Smooth muscle cell (in vitro differentiated cells): Measurements from ENCODE around the gene FAM174B. TPM values are rescaled to one million over a fixed set of nuclear protein-coding genes. Genes with fewer than 3 reads are reported as not detected.

Experiments
- DNase-seq: peaks from one replicate; lab custom pipeline; 2025; ENCODE audit not compliant: unreplicated experiment; lab: John Stamatoyannopoulos, UW
- H2AFZ ChIP-seq: fragments of 200-600 bp; sonication (generic); 2 replicates; pipeline ENCODE4 v1.6.0; 2016; ENCODE audit warnings: antibody characterized with exemption, low read depth, mild to moderate bottlenecking
- H3F3A ChIP-seq: fragments of 200-600 bp; sonication (generic); 2 replicates; pipeline ENCODE4 v1.6.0; 2017; ENCODE audit warnings: antibody characterized with exemption, low read depth
- H3K27ac ChIP-seq: fragments of 200-600 bp; sonication (generic); 2 replicates; pipeline ENCODE4 v1.5.1; 2016; ENCODE audit warnings: low read depth, mild to moderate bottlenecking
- H3K27me3 ChIP-seq: fragments of 200-600 bp; sonication (generic); 2 replicates; pipeline ENCODE4 v1.6.1; 2016; ENCODE audit warnings: low read depth, mild to moderate bottlenecking
- H3K36me3 ChIP-seq: fragments of 200-600 bp; sonication (generic); 2 replicates; pipeline ENCODE4 v1.5.1; 2016; ENCODE audit warnings: low read depth
- H3K4me1 ChIP-seq: fragments of 200-600 bp; sonication (generic); 2 replicates; pipeline ENCODE4 v1.5.1; 2016; ENCODE audit warnings: low read depth
- H3K4me2 ChIP-seq: fragments of 200-600 bp; sonication (generic); 2 replicates; pipeline ENCODE4 v1.6.0; 2016; ENCODE audit warnings: mild to moderate bottlenecking
- H3K4me3 ChIP-seq: fragments of 200-600 bp; sonication (generic); 2 replicates; pipeline ENCODE4 v1.5.1; 2016; ENCODE audit warnings: mild to moderate bottlenecking
- H3K79me2 ChIP-seq: fragments of 200-600 bp; sonication (generic); 2 replicates; pipeline ENCODE4 v1.6.0; 2016; ENCODE audit warnings: low read depth, mild to moderate bottlenecking
- H3K9ac ChIP-seq: fragments of 200-600 bp; sonication (generic); 2 replicates; pipeline ENCODE4 v1.6.0; 2016; ENCODE audit warnings: low read depth
- H3K9me3 ChIP-seq: fragments of 200-600 bp; sonication (generic); replicated peaks from 2 replicates; pipeline ENCODE4 v1.5.1; 2016; ENCODE audit warnings: low read depth
- H4K20me1 ChIP-seq: fragments of 200-600 bp; sonication (generic); 2 replicates; pipeline ENCODE4 v1.6.0; 2016; ENCODE audit warnings: low read depth
- WGBS: methylation state at CpG from one replicate; pipeline ENCODE4 v1.1.7; 2016; ENCODE audit warnings: low lambda C conversion rate; 5-methylcytosine and 5-hydroxymethylcytosine counted together
- polyA plus RNA-seq: library from polyadenylated mRNA; unstranded; fragments of >200 nt; fragmentation: Nextera tagmentation; extraction: Ambion mirVana; gene quantifications from 2 replicates; pipeline ENCODE4 v1.2.1, GENCODE V29; 2016
- total RNA-seq: library from RNA; depleted of rRNA; stranded (reverse); fragments of >200 nt; gene quantifications from 2 replicates; pipeline ENCODE4 v1.2.3, GENCODE V29; 2014
- TF ChIP-seq, protein P1 (sequence below): fragments of 200-600 bp; sonication (generic); IDR thresholded peaks from 2 replicates; pipeline ENCODE4 v1.5.1; 2017; ENCODE audit warnings: borderline replicate concordance, mild to moderate bottlenecking, antibody characterized with exemption; ENCODE audit not compliant: insufficient read depth, poor library complexity, severe bottlenecking

FAM174B gene
- total and polyA plus RNA-seq, 2 experiments from 2014 or later, result 2.0 to 2.1 TPM

DNA sequence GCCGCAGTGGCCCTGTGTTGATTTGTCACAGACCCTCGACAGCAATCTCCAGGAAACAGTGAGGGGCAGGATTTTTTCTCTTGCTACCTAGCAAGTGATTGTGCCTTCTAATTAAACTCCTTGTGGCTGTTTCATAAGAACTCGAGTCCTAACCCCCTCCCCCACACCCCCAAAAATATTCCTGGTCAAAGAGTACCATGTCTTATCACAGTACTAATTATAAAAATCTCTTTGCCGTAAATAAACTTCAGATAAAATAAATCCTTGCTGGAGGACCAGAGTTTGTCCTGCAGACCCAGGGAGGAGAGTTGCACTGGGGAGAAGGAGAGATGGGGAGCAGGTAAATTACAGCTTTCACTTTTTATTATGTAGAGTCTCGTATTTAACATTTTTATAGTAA lies 64.3 kb downstream of the FAM174B start:
- Histone ChIP-seq H3K79me2 (no peaks in the 10 kb centered on the region), H4K20me1 (no peaks in the 10 kb centered on the region), H3K36me3 (no peaks in the 10 kb centered on the region), H3K27me3 (peaks cover 10% of the 10 kb centered on the region), H3F3A (no peaks in the 10 kb centered on the region), H3K4me3 (no peak overlapping the region), H3K4me2 (no peak overlapping the region), H3K27ac (no peak overlapping the region), H2AFZ (no peak overlapping the region), H3K9ac (no peak overlapping the region), H3K4me1 (no peaks in the 10 kb centered on the region), H3K9me3 (no peaks in the 10 kb centered on the region)
- no peak for DNase-seq
- TF ChIP-seq, protein P1, sequence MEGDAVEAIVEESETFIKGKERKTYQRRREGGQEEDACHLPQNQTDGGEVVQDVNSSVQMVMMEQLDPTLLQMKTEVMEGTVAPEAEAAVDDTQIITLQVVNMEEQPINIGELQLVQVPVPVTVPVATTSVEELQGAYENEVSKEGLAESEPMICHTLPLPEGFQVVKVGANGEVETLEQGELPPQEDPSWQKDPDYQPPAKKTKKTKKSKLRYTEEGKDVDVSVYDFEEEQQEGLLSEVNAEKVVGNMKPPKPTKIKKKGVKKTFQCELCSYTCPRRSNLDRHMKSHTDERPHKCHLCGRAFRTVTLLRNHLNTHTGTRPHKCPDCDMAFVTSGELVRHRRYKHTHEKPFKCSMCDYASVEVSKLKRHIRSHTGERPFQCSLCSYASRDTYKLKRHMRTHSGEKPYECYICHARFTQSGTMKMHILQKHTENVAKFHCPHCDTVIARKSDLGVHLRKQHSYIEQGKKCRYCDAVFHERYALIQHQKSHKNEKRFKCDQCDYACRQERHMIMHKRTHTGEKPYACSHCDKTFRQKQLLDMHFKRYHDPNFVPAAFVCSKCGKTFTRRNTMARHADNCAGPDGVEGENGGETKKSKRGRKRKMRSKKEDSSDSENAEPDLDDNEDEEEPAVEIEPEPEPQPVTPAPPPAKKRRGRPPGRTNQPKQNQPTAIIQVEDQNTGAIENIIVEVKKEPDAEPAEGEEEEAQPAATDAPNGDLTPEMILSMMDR, result no peak
- 93% methylated on average over 5 of the region's 5 CpGs for WGBS

DNA sequence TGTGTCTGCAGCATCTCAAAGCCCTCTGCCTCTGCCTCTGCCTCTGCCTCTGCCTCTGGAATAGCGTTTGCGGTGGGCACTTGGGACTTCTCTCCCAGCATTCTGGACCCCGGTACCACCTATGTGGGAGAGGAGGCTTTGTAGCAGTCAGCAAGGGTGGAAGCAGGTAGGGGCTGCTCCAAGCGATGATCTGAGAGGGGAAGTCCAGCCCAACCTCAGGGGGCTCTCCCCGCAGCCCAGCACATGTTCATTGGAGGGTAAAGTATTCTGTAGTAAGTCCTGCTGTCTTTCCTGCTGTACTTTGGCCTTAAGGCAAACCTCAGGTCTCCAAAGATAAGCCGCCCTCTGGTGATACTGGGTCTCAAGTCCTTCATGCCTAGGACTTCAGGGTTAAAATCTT lies 68.6 kb downstream of the FAM174B start:
- 90% methylated on average over 6 of the region's 6 CpGs for WGBS
- no peaks in the 10 kb centered on the region for H4K20me1 ChIP-seq
- H3K4me3 ChIP-seq, result no peak overlapping the region
- no peaks in the 10 kb centered on the region for H3K4me1 ChIP-seq
- H3K9me3 ChIP-seq, result no peaks in the 10 kb centered on the region
- no peak overlapping the region for H3K27ac ChIP-seq
- no peaks in the 10 kb centered on the region for H3K36me3 ChIP-seq
- H3K27me3 ChIP-seq, result peaks cover 6% of the 10 kb centered on the region
- H3K79me2 ChIP-seq, result no peaks in the 10 kb centered on the region
- H2AFZ ChIP-seq, result no peak overlapping the region
- H3K4me2 ChIP-seq, result no peak overlapping the region
- H3K9ac ChIP-seq, result no peak overlapping the region
- TF ChIP-seq, protein P1, result no peak
- H3F3A ChIP-seq, result no peaks in the 10 kb centered on the region
- DNase-seq, result no peak

DNA sequence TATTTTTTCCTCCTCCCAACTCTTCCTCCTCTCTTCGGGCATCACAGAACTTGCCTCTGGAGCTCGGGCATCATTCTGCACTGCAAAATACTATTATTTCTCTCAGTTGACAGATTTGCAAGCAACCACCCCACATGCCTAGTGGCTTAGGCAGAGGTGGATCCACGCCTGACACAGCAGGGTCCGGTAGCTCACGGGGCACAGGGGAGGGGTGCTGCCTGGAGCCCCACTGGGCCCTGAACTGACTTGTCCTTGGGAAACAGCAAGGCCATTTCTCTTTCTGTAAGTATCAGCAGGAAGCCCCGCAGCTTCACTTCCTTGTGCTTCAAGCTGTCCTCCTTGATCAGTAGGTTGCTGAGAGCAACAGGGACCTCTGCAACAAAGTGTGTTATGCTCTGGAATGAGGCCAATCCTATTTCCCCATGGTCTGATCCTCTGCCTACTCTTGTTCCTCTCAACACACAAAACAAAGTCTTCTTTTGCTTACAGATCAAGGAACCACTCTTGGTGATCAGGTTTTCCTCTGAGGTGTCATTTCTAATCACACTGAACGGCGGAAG lies 69.1 kb downstream of the FAM174B start:
- H3F3A ChIP-seq, result no peaks in the 10 kb centered on the region
- H3K79me2 ChIP-seq, result no peaks in the 10 kb centered on the region

More for the DNA sequence above, 69.1 kb downstream of the FAM174B start:
- WGBS, result 87% methylated on average over 8 of the region's 8 CpGs
- H3K4me2 ChIP-seq, result no peak overlapping the region
- H3K4me1 ChIP-seq, result no peaks in the 10 kb centered on the region
- H4K20me1 ChIP-seq, result no peaks in the 10 kb centered on the region
- H2AFZ ChIP-seq, result no peak overlapping the region
- TF ChIP-seq, protein P1, result no peak
- H3K4me3 ChIP-seq, result no peak overlapping the region
- H3K27me3 ChIP-seq, result peaks cover under 1% of the 10 kb centered on the region
- no peaks in the 10 kb centered on the region for H3K9me3 ChIP-seq
- H3K36me3 ChIP-seq, result no peaks in the 10 kb centered on the region
- H3K9ac ChIP-seq, result no peak overlapping the region
- no peak overlapping the region for H3K27ac ChIP-seq
- DNase-seq, result no peak
